ENCODE measurements around the gene STC2. TPM values are rescaled to one million over a fixed set of nuclear protein-coding genes. Genes with fewer than 3 reads are reported as not detected.
A peak's percentile ranks its signal among the peaks of the same experiment; 100 is the strongest.

STC2 gene
- total RNA-seq, 2 experiments from 2014 or later, result 8.9 to 11.7 TPM

DNA sequence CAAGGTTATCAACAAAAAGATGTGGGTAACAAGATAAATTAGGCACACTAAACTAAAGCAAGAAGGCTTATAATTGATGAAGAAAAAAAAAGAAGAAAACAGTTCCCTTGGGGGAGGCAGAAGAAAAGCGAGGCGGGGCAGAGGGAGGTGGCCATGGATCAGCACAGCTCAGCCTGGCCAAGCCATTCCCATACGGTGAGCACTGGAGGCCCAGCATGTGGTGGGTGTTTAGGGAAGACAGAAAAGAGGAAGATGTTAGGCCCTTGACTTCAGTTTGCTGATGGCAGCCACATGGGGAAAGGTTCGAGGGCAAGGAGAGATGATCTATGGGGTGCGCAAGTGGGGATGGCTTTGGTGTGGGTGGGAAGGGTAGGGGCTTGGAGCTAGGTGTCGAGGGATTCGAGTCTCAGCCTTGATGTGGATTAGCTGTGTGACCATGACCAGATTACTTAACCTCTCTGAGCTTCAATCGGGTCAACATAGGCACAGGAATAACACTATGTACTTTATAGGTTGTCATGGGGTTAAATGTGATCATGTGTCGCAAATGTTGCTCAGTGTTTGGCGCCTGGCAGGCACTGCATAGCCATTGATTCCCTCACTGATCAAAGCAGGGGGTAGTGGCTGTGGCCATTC, 10.3 kb upstream of the STC2 start:
- POLR2A ChIA-PET, result no interaction called here
- Mint-ChIP-seq H3K4me1 (no peaks in the 10 kb centered on the region), H3K27me3 (peaks cover 8% of the 10 kb centered on the region), H3K4me3 (no peak overlapping the region), H3K9me3 (no peaks in the 10 kb centered on the region), H3K27ac (no peak overlapping the region), H3K36me3 (ENCODE audit: low read depth) (no peaks in the 10 kb centered on the region)
- CTCF ChIA-PET, result interaction anchor here (1.4 kb wide), 1 partner anchor 9 kb away, joined by 3 read pairs; no protein-coding TSS in a partner anchor
- DNase-seq, result no peak

GRCh38 chr5:173334808-173335207, 6.6 kb upstream of the STC2 start:
- ChIA-PET CTCF (interaction anchor here (0.6 to 1.0 kb wide), 3 partner anchors 17 to 190 kb away, joined by 3 to 4 read pairs (median 3); no protein-coding TSS in a partner anchor), POLR2A (no interaction called here)
- DNase-seq, result no peak
- Mint-ChIP-seq H3K27me3 (peaks cover 16% of the 10 kb centered on the region), H3K4me1 (peaks cover 21% of the 10 kb centered on the region), H3K36me3 (ENCODE audit: low read depth) (no peaks in the 10 kb centered on the region), H3K27ac (no peak overlapping the region), H3K4me3 (no peak overlapping the region), H3K9me3 (no peaks in the 10 kb centered on the region)

DNA sequence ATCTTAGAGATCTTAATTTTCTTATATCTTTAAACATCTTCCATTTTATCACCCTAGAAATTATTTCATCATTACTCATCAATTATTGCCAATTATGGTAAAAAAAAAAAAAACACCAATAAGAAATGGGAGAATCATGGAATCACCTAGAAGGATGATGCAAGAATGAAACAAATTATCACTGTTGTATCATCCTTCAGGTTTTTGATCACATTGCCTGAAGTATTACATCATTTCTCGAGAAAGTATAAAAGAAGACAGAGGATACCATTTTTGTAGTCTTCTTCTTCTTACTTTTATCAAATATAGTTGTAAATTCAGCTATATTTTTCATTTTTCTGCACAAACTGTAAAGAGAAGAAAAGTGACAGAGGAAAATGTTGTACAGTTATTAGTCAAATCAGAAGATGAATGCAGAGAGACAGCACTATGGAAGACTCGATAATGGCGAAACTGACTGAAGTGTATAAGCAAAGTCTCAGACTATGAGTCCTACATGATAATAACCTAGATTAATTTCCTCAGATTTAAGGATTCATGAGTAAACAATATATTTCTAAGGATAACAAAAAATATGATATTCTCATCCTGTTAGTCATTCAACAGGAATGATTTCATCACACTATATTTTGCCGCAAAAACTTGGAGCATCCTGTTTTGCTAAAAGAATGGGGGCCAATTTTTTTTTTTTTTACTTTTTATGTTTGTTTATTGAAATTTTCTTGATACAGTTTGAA, 5.9 kb upstream of the STC2 start:
- Mint-ChIP-seq H3K36me3 (ENCODE audit: low read depth) (no peaks in the 10 kb centered on the region), H3K4me3 (no peak overlapping the region), H3K4me1 (peaks cover 24% of the 10 kb centered on the region), H3K27ac (no peak overlapping the region), H3K9me3 (no peaks in the 10 kb centered on the region), H3K27me3 (peaks cover 17% of the 10 kb centered on the region)
- no peak for DNase-seq
- CTCF ChIA-PET, result interaction anchor here (0.9 to 1.0 kb wide), 2 partner anchors 18 to 189 kb away, joined by 3 read pairs; no protein-coding TSS in a partner anchor
- POLR2A ChIA-PET, result no interaction called here

DNA sequence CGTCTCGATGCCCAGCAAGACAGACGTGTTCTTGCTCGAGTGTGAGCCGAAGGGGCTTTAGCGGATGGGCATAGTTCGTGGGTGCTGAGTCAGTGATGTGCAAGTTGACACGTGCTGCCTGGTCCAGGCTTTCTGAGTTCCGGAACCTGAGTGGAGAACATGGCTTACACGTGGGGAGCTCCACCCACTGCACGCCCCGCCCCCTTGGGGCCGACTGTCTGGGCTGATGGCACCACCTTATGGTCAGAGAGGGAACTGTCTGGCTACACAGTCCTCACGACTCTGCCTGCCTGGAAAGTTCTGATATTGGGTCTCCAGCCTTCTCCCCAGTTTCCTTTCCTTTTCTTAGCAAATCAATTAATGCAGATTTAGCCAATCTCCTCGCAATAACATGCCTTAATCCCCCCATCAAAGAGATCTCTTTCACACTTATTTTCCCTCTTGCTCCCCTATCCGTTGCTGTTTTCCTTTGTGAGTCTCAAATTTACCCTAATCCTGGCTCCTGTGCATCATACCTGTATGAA, 3.8 kb upstream of the STC2 start:
- no peaks in the 10 kb centered on the region for H3K9me3 Mint-ChIP-seq
- H3K4me1 Mint-ChIP-seq, result peaks cover 35% of the 10 kb centered on the region
- no peak overlapping the region for H3K4me3 Mint-ChIP-seq
- H3K36me3 Mint-ChIP-seq (ENCODE audit: low read depth), result peaks cover 4% of the 10 kb centered on the region
- ChIA-PET CTCF (interaction anchor here (0.6 to 7.8 kb wide), 16 partner anchors 12 to 620 kb away, joined by 3 to 91 read pairs (median 3); partner anchors contain the start of gene RPL26L1), POLR2A (interaction anchor here (0.6 to 0.8 kb wide), 3 partner anchors 16 to 348 kb away, joined by 3 to 5 read pairs (median 3); partner anchors contain the start of gene ATP6V0E1)
- no peak overlapping the region for H3K27ac Mint-ChIP-seq
- peaks cover 26% of the 10 kb centered on the region for H3K27me3 Mint-ChIP-seq
- DNase-seq, result peak; percentile 93

DNA sequence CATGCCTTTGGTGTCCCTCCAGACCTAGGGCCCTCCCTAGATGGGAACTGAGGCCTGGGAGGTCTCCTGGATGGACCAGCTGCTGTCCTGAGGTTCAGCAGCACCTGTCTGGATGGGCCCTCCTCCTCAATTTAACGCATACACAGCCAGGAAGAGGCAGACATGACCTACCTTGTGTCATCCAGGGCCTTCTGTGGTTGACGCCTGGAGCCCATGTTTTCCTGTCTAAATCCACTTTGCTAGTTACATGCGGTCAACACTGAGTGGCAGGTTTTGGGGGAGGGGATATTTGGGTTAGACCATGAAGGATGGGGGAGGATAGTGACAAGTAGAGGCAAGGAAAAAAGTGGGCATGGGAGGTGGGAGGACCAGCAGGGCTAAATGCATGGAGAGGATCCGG, 3.1 kb upstream of the STC2 start:
- DNase-seq, result no peak

GRCh38 chr5:173330338-173331206, 2.4 kb upstream of the STC2 start:
- Mint-ChIP-seq H3K9me3 (no peaks in the 10 kb centered on the region), H3K27ac (peak overlapping the region; percentile 72), H3K4me3 (peak overlapping the region; percentile 69), H3K4me1 (peaks cover 47% of the 10 kb centered on the region), H3K27me3 (peaks cover 35% of the 10 kb centered on the region), H3K36me3 (ENCODE audit: low read depth) (peaks cover 9% of the 10 kb centered on the region)
- POLR2A ChIA-PET, result no interaction called here
- CTCF ChIA-PET, result interaction anchor here (0.6 to 7.8 kb wide), 10 partner anchors 9 to 892 kb away, joined by 3 to 91 read pairs (median 4); partner anchors contain the start of genes ATP6V0E1 and RPL26L1
- DNase-seq, result no peak

More for the DNA sequence above, 3.1 kb upstream of the STC2 start:
- Mint-ChIP-seq H3K4me1 (peaks cover 42% of the 10 kb centered on the region), H3K27me3 (peaks cover 32% of the 10 kb centered on the region), H3K9me3 (no peaks in the 10 kb centered on the region), H3K4me3 (no peak overlapping the region), H3K27ac (no peak overlapping the region), H3K36me3 (ENCODE audit: low read depth) (peaks cover 6% of the 10 kb centered on the region)
- POLR2A ChIA-PET, result interaction anchor here (0.6 kb wide), 1 partner anchor 174 kb away, joined by 3 read pairs; no protein-coding TSS in a partner anchor
- CTCF ChIA-PET, result interaction anchor here (0.6 to 7.8 kb wide), 16 partner anchors 11 to 619 kb away, joined by 3 to 91 read pairs (median 3); partner anchors contain the start of gene RPL26L1

DNA sequence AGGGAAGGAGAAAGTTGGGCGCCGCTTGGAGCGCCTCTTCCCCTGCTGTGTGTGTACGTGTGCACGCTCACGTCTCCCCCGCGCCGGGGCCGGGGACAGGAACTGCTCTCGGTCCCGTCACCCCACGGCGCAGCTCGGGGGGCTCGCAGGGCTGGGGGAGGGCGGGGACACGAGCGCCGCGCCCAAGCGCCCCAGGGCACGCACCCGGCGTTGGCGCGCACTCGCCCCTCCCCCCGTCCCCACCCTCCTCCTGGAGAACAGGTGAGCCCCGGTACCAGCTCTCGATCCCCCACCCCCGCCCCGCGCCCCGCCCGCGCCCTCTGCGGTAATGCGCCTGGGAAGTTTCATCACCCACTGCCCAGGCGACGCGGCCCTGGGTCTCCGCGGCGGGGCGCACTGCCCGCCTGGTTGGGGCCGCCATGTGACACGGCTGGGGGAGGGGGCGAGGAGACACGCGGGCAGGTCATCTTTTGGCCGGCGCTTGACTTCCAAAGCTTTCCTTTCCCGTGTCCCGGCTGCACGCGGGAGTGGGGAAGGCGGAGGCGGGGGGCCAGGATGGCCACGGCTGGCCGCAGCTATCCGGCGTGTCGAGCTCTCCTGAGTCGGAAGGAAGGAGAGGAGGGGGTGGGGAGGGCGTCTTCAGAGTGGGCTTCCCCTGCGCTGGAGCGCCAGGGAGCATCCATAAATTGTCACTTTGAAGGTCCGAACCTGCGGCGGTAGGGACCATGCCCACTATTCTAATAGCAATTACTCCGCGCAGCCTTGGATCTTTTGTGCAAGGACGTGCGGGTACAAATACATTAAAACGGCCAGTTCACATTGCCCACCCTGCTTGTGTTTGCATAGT, 1.5 kb upstream of the STC2 start:
- Mint-ChIP-seq H3K36me3 (ENCODE audit: low read depth) (peaks cover 18% of the 10 kb centered on the region), H3K4me3 (peak overlapping the region; percentile 81), H3K27me3 (peaks cover 30% of the 10 kb centered on the region), H3K4me1 (peaks cover 56% of the 10 kb centered on the region), H3K9me3 (no peaks in the 10 kb centered on the region), H3K27ac (peak overlapping the region; percentile 72)
- ChIA-PET POLR2A (no interaction called here), CTCF (interaction anchor here (0.6 to 7.8 kb wide), 8 partner anchors 9 to 891 kb away, joined by 3 to 91 read pairs (median 4); partner anchors contain the start of genes ATP6V0E1 and RPL26L1)
- peak; percentile 54 for DNase-seq

- H3K36me3 Mint-ChIP-seq (ENCODE audit: low read depth), result peaks cover 22% of the 10 kb centered on the region
- peaks cover 30% of the 10 kb centered on the region for H3K27me3 Mint-ChIP-seq
- POLR2A ChIA-PET, result no interaction called here
- CTCF ChIA-PET, result interaction anchor here (1.3 to 7.8 kb wide), 4 partner anchors 9 to 100 kb away, joined by 3 to 91 read pairs (median 24); no protein-coding TSS in a partner anchor
- peak overlapping the region; percentile 81 for H3K4me3 Mint-ChIP-seq
- peaks cover 63% of the 10 kb centered on the region for H3K4me1 Mint-ChIP-seq
- peak overlapping the region; percentile 61 for H3K27ac Mint-ChIP-seq
- no peaks in the 10 kb centered on the region for H3K9me3 Mint-ChIP-seq
- peak; percentile 29 for DNase-seq
These were observed 753 bp upstream of the STC2 start for GRCh38 chr5:173328844-173329490.

- H3K27me3 Mint-ChIP-seq, result peaks cover 24% of the 10 kb centered on the region
- H3K9me3 Mint-ChIP-seq, result no peaks in the 10 kb centered on the region
- H3K4me3 Mint-ChIP-seq, result peak overlapping the region; percentile 81
- ChIA-PET CTCF (interaction anchor here (0.5 to 7.8 kb wide), 6 partner anchors 9 to 289 kb away, joined by 3 to 91 read pairs (median 4); partner anchors contain the start of gene BOD1), POLR2A (no interaction called here)
- peaks cover 67% of the 10 kb centered on the region for H3K4me1 Mint-ChIP-seq
- peaks cover 34% of the 10 kb centered on the region for H3K36me3 Mint-ChIP-seq (ENCODE audit: low read depth)
- peak; percentile 21 for DNase-seq
- peak overlapping the region; percentile 70 for H3K27ac Mint-ChIP-seq
These were observed 898 bp downstream of the STC2 start for GRCh38 chr5:173327084-173327947.

DNA sequence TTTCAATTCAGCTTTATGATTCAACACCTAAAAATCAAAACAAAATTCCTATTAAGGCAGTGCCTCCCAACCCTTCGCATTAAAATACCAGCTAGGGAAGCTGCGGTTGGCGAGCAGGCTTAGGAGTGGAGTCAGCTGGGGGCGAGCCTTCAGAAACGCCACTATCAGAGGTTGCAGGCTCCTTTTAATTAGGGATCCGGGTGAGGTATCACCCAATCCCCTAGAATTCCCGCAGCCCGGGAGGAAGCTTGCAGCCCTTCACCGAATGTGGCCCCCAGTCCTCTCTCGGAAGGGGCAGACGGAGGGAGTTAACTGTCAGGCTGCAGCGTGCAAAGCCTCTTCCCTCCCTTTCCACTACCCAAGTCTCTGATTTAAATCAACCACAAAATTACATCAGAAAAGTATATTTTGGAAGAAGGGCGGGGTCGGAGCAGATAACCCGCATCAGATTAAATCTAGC, 1.7 kb downstream of the STC2 start:
- Mint-ChIP-seq H3K27me3 (peaks cover 22% of the 10 kb centered on the region), H3K9me3 (no peaks in the 10 kb centered on the region), H3K27ac (peak overlapping the region; percentile 73), H3K36me3 (ENCODE audit: low read depth) (peaks cover 34% of the 10 kb centered on the region), H3K4me1 (peaks cover 59% of the 10 kb centered on the region), H3K4me3 (peak overlapping the region; percentile 81)
- CTCF ChIA-PET, result interaction anchor here (0.6 to 7.8 kb wide), 3 partner anchors 10 to 290 kb away, joined by 3 to 91 read pairs (median 5); partner anchors contain the start of gene BOD1
- DNase-seq, result peak; percentile 9
- POLR2A ChIA-PET, result no interaction called here

Data from activated CD4-positive, alpha-beta T cell treated with anti-CD3 and anti-CD28 coated beads, Interleukin-2, amount 10 ng/mL, durations not matched to agents 7 days and 5 days (primary cell).